ENCODE results near the gene PYGL.

PYGL gene

GRCh38 chr14:50883827-50884197 is 60.5 kb downstream of the PYGL start:
- Histone ChIP-seq H3K4me2 (ENCODE audit: insufficient read depth, low read length, poor library complexity, severe bottlenecking) (no peak overlapping the region), H3K23ac (ENCODE audit: low read depth, low read length, poor library complexity) (no peak overlapping the region), H3K4me3 (ENCODE audit: low read length in 2 of 2) (no peak overlapping the region), H3K27me3 (ENCODE audit: control insufficient read depth in 3 of 3, insufficient read depth in 3 of 3, low read depth in 1 of 3, low read length in 3 of 3) (peaks cover 0 to 28% (median 0%) of the 10 kb centered on the region in 3 experiments), H3K9ac (ENCODE audit: low read depth, low read length, poor library complexity) (no peak overlapping the region), H4K91ac (ENCODE audit: low read depth, low read length, poor library complexity) (no peak overlapping the region), H3K9me3 (replicated peaks in 1 of 2; ENCODE audit: control insufficient read depth in 2 of 2, insufficient read depth in 1 of 2, low read depth in 1 of 2, low read length in 2 of 2) (no peaks in the 10 kb centered on the region), H2BK120ac (ENCODE audit: low read depth, low read length) (no peak overlapping the region), H3K79me1 (ENCODE audit: low read depth, low read length) (no peaks in the 10 kb centered on the region), H2BK5ac (ENCODE audit: low read length) (no peak overlapping the region), H2AFZ (ENCODE audit: low read length) (no peak overlapping the region), H3K4me1 (ENCODE audit: control insufficient read depth in 2 of 2, insufficient read depth in 1 of 2, low read depth in 1 of 2, low read length in 2 of 2) (no peaks in the 10 kb centered on the region), H2BK15ac (ENCODE audit: low read length) (no peak overlapping the region), H4K8ac (ENCODE audit: low read depth, low read length) (no peak overlapping the region), H3K4ac (ENCODE audit: low read length) (no peak overlapping the region), H3K27ac (replicated peaks; ENCODE audit: low read length) (no peak overlapping the region), H2BK12ac (ENCODE audit: low read length) (no peak overlapping the region), H3K14ac (ENCODE audit: low read length) (no peak overlapping the region), H3K18ac (ENCODE audit: low read length) (no peak overlapping the region), H3K36me3 (replicated peaks in 1 of 2; ENCODE audit: control insufficient read depth in 2 of 2, insufficient read depth in 2 of 2, low read length in 2 of 2) (no peaks in the 10 kb centered on the region), H2AK5ac (ENCODE audit: low read depth, low read length) (no peak overlapping the region)
- no peak for DNase-seq (ENCODE audit: low spot score)
- WGBS, 2 donors (ENCODE audit: extremely low coverage in 2 of 2, insufficient read length in 2 of 2, insufficient replicate concordance in 1 of 2), result no CpG with 5 or more reads among the region's 1 CpG

- Histone ChIP-seq H3K9ac (ENCODE audit: low read depth, low read length, poor library complexity) (no peak overlapping the region), H3K27me3 (ENCODE audit: control insufficient read depth in 3 of 3, insufficient read depth in 3 of 3, low read depth in 1 of 3, low read length in 3 of 3) (peaks cover 0 to 32% (median 0%) of the 10 kb centered on the region in 3 experiments), H3K9me3 (replicated peaks in 1 of 2; ENCODE audit: control insufficient read depth in 2 of 2, insufficient read depth in 1 of 2, low read depth in 1 of 2, low read length in 2 of 2) (no peaks in the 10 kb centered on the region), H3K4me3 (ENCODE audit: low read length in 2 of 2) (no peak overlapping the region), H3K27ac (replicated peaks; ENCODE audit: low read length) (no peak overlapping the region), H3K4me1 (ENCODE audit: control insufficient read depth in 2 of 2, insufficient read depth in 1 of 2, low read depth in 1 of 2, low read length in 2 of 2) (no peaks in the 10 kb centered on the region), H4K91ac (ENCODE audit: low read depth, low read length, poor library complexity) (peak overlapping the region; percentile 46), H2AK5ac (ENCODE audit: low read depth, low read length) (no peak overlapping the region), H3K18ac (ENCODE audit: low read length) (no peak overlapping the region), H3K4me2 (ENCODE audit: insufficient read depth, low read length, poor library complexity, severe bottlenecking) (no peak overlapping the region), H3K36me3 (replicated peaks in 1 of 2; ENCODE audit: control insufficient read depth in 2 of 2, insufficient read depth in 2 of 2, low read length in 2 of 2) (no peaks in the 10 kb centered on the region), H3K14ac (ENCODE audit: low read length) (no peak overlapping the region), H3K23ac (ENCODE audit: low read depth, low read length, poor library complexity) (no peak overlapping the region), H3K4ac (ENCODE audit: low read length) (no peak overlapping the region), H2BK12ac (ENCODE audit: low read length) (no peak overlapping the region), H4K8ac (ENCODE audit: low read depth, low read length) (no peak overlapping the region), H2BK15ac (ENCODE audit: low read length) (no peak overlapping the region), H2BK5ac (ENCODE audit: low read length) (no peak overlapping the region), H2AFZ (ENCODE audit: low read length) (no peak overlapping the region), H3K79me1 (ENCODE audit: low read depth, low read length) (no peaks in the 10 kb centered on the region), H2BK120ac (ENCODE audit: low read depth, low read length) (no peak overlapping the region)
- WGBS, 2 donors (ENCODE audit: extremely low coverage in 2 of 2, insufficient read length in 2 of 2, insufficient replicate concordance in 1 of 2), result no CpG with 5 or more reads among the region's 8 CpGs
- no peak for DNase-seq (ENCODE audit: low spot score)
Observed at GRCh38 chr14:50882932-50883826, 61.1 kb downstream of the PYGL start.

- Histone ChIP-seq H3K9me3 (replicated peaks in 1 of 2; ENCODE audit: control insufficient read depth in 2 of 2, insufficient read depth in 1 of 2, low read depth in 1 of 2, low read length in 2 of 2) (peaks cover 0 to 3% of the 10 kb centered on the region in 2 donors), H4K91ac (ENCODE audit: low read depth, low read length, poor library complexity) (no peak overlapping the region), H2BK12ac (ENCODE audit: low read length) (no peak overlapping the region), H2BK120ac (ENCODE audit: low read depth, low read length) (no peak overlapping the region), H3K36me3 (replicated peaks in 1 of 2; ENCODE audit: control insufficient read depth in 2 of 2, insufficient read depth in 2 of 2, low read length in 2 of 2) (no peaks in the 10 kb centered on the region), H3K4me2 (ENCODE audit: insufficient read depth, low read length, poor library complexity, severe bottlenecking) (no peak overlapping the region), H3K79me1 (ENCODE audit: low read depth, low read length) (no peaks in the 10 kb centered on the region), H3K23ac (ENCODE audit: low read depth, low read length, poor library complexity) (no peak overlapping the region), H3K4me3 (ENCODE audit: low read length in 2 of 2) (no peak overlapping the region), H3K4ac (ENCODE audit: low read length) (no peak overlapping the region), H3K18ac (ENCODE audit: low read length) (no peak overlapping the region), H3K27ac (replicated peaks; ENCODE audit: low read length) (no peak overlapping the region), H3K14ac (ENCODE audit: low read length) (no peak overlapping the region), H2BK15ac (ENCODE audit: low read length) (no peak overlapping the region), H3K27me3 (ENCODE audit: control insufficient read depth in 3 of 3, insufficient read depth in 3 of 3, low read depth in 1 of 3, low read length in 3 of 3) (peaks cover 0 to 84% (median 22%) of the 10 kb centered on the region in 3 experiments), H2AK5ac (ENCODE audit: low read depth, low read length) (no peak overlapping the region), H2AFZ (ENCODE audit: low read length) (no peak overlapping the region), H3K9ac (ENCODE audit: low read depth, low read length, poor library complexity) (no peak overlapping the region), H2BK5ac (ENCODE audit: low read length) (no peak overlapping the region), H3K4me1 (ENCODE audit: control insufficient read depth in 2 of 2, insufficient read depth in 1 of 2, low read depth in 1 of 2, low read length in 2 of 2) (peaks cover 0 to 8% of the 10 kb centered on the region in 2 donors), H4K8ac (ENCODE audit: low read depth, low read length) (no peak overlapping the region)
- no CpG with 5 or more reads among the region's 7 CpGs for WGBS, 2 donors (ENCODE audit: extremely low coverage in 2 of 2, insufficient read length in 2 of 2, insufficient replicate concordance in 1 of 2)
- DNase-seq (ENCODE audit: low spot score), result no peak
Observed at GRCh38 chr14:50875359-50876070, 68.8 kb downstream of the PYGL start.

- no peak overlapping the region for H3K18ac ChIP-seq (ENCODE audit: low read length)
- H3K4me1 ChIP-seq (ENCODE audit: control insufficient read depth in 2 of 2, insufficient read depth in 1 of 2, low read depth in 1 of 2, low read length in 2 of 2), result peaks cover 0 to 8% of the 10 kb centered on the region in 2 donors
- H3K79me1 ChIP-seq (ENCODE audit: low read depth, low read length), result no peaks in the 10 kb centered on the region
- peaks cover 0 to 85% (median 22%) of the 10 kb centered on the region in 3 experiments for H3K27me3 ChIP-seq (ENCODE audit: control insufficient read depth in 3 of 3, insufficient read depth in 3 of 3, low read depth in 1 of 3, low read length in 3 of 3)
- no peak overlapping the region for H4K91ac ChIP-seq (ENCODE audit: low read depth, low read length, poor library complexity)
- WGBS, 2 donors (ENCODE audit: extremely low coverage in 2 of 2, insufficient read length in 2 of 2, insufficient replicate concordance in 1 of 2), result no CpG with 5 or more reads among the region's 2 CpGs
- no peaks in the 10 kb centered on the region for H3K36me3 ChIP-seq (replicated peaks in 1 of 2; ENCODE audit: control insufficient read depth in 2 of 2, insufficient read depth in 2 of 2, low read length in 2 of 2)
- H3K27ac ChIP-seq (replicated peaks; ENCODE audit: low read length), result no peak overlapping the region
- H2BK5ac ChIP-seq (ENCODE audit: low read length), result no peak overlapping the region
- no peak overlapping the region for H4K8ac ChIP-seq (ENCODE audit: low read depth, low read length)
- H2AFZ ChIP-seq (ENCODE audit: low read length), result no peak overlapping the region
- no peak overlapping the region for H3K4ac ChIP-seq (ENCODE audit: low read length)
- no peak overlapping the region for H2BK15ac ChIP-seq (ENCODE audit: low read length)
- H3K9ac ChIP-seq (ENCODE audit: low read depth, low read length, poor library complexity), result no peak overlapping the region
- H3K4me3 ChIP-seq (ENCODE audit: low read length in 2 of 2), result no peak overlapping the region
- H2AK5ac ChIP-seq (ENCODE audit: low read depth, low read length), result no peak overlapping the region
- peaks cover 0 to 3% of the 10 kb centered on the region in 2 donors for H3K9me3 ChIP-seq (replicated peaks in 1 of 2; ENCODE audit: control insufficient read depth in 2 of 2, insufficient read depth in 1 of 2, low read depth in 1 of 2, low read length in 2 of 2)
- DNase-seq (ENCODE audit: low spot score), result no peak
- no peak overlapping the region for H3K4me2 ChIP-seq (ENCODE audit: insufficient read depth, low read length, poor library complexity, severe bottlenecking)
- no peak overlapping the region for H2BK12ac ChIP-seq (ENCODE audit: low read length)
- H3K23ac ChIP-seq (ENCODE audit: low read depth, low read length, poor library complexity), result no peak overlapping the region
- no peak overlapping the region for H3K14ac ChIP-seq (ENCODE audit: low read length)
- H2BK120ac ChIP-seq (ENCODE audit: low read depth, low read length), result no peak overlapping the region
Observed at GRCh38 chr14:50874757-50875156, 69.5 kb downstream of the PYGL start.
